Liver (tissue), 9 donors: ENCODE data around the gene CELSR1. TPM values are rescaled to one million over a fixed set of nuclear protein-coding genes. Genes with fewer than 3 reads are reported as not detected.

Experiments used
- DNase-seq: peaks from one replicate; pipeline ENCODE4 v3.0.0-alpha.2; 2017; ENCODE audit warnings: low spot score
- H3K27ac ChIP-seq, 2 donors: one replicate each; pipeline ENCODE4 v1.7.0; 2013; ENCODE audit warnings: inconsistent platforms in 2 of 2, low read length in 2 of 2, control low read depth in 1 of 2, low read depth in 1 of 2, mild to moderate bottlenecking in 1 of 2
- H3K27me3 ChIP-seq, 4 donors: one replicate each; pipeline versions ENCODE4 v1.6.1 to v1.7.0; 2013; ENCODE audit warnings: low read length in 3 of 4, inconsistent platforms in 1 of 4, mild to moderate bottlenecking in 1 of 4, moderate library complexity in 1 of 4; ENCODE audit not compliant: control insufficient read depth in 4 of 4, insufficient read depth in 4 of 4
- H3K36me3 ChIP-seq, 4 donors: one replicate each; pipeline versions ENCODE4 v1.6.1 to v1.7.0; 2013; ENCODE audit warnings: low read length in 3 of 4, mild to moderate bottlenecking in 3 of 4, low read depth in 1 of 4, moderate library complexity in 1 of 4; ENCODE audit not compliant: control insufficient read depth in 4 of 4, insufficient read depth in 3 of 4
- H3K4me1 ChIP-seq, 4 donors: one replicate each; pipeline versions ENCODE4 v1.6.1 to v1.7.0; 2013; ENCODE audit warnings: low read length in 3 of 4, mild to moderate bottlenecking in 3 of 4, moderate library complexity in 1 of 4; ENCODE audit not compliant: control insufficient read depth in 4 of 4, insufficient read depth in 4 of 4
- H3K4me3 ChIP-seq, 3 donors: one replicate each; pipeline versions ENCODE4 v1.6.1 to v1.7.0; 2013; ENCODE audit warnings: low read length in 3 of 3, control low read depth in 1 of 3, low read depth in 1 of 3, mild to moderate bottlenecking in 1 of 3
- H3K9ac ChIP-seq, 2 donors: one replicate each; pipeline ENCODE4 v1.7.0; 2013; ENCODE audit warnings: low read length in 2 of 2, mild to moderate bottlenecking in 2 of 2, moderate library complexity in 2 of 2, control low read depth in 1 of 2, low read depth in 1 of 2
- H3K9me3 ChIP-seq, 4 donors: one replicate each; pipeline versions ENCODE4 v1.6.1 to v1.7.0; 2013; ENCODE audit warnings: low read length in 3 of 4; ENCODE audit not compliant: control insufficient read depth in 4 of 4
- ATF3 ChIP-seq: IDR thresholded peaks from 2 replicates; pipeline ENCODE4 v1.6.1; 2016; ENCODE audit warnings: antibody characterized with exemption
- CTCF ChIP-seq: fragments of 150-350 bp; IDR thresholded peaks from 2 replicates; pipeline ENCODE4 v1.5.1; 2017; ENCODE audit warnings: improper control_type of control experiment, low read depth, low read length; ENCODE audit not compliant: missing input control
- EGR1 ChIP-seq, 2 donors: IDR thresholded peaks; 2 replicates each; pipeline ENCODE4 v1.6.1; 2016 to 2018; ENCODE audit warnings: antibody characterized with exemption in 2 of 2, low read depth in 2 of 2
- FOXA1 ChIP-seq: IDR thresholded peaks from 2 replicates; pipeline ENCODE4 v1.6.1; 2016; ENCODE audit warnings: antibody characterized with exemption
- HNF4G ChIP-seq: IDR thresholded peaks from 2 replicates; pipeline ENCODE4 v1.6.1; 2016; ENCODE audit warnings: antibody characterized with exemption
- JUND ChIP-seq, 2 donors: IDR thresholded peaks; 2 replicates each; pipeline ENCODE4 v1.6.1; 2016; ENCODE audit warnings: antibody characterized with exemption in 2 of 2
- RAD21 ChIP-seq, 2 donors: IDR thresholded peaks; 2 replicates each; pipeline ENCODE4 v1.6.1; 2016; ENCODE audit warnings: antibody characterized with exemption in 2 of 2, mild to moderate bottlenecking in 2 of 2
- REST ChIP-seq: IDR thresholded peaks from 2 replicates; pipeline ENCODE4 v1.6.1; 2016; ENCODE audit warnings: antibody characterized with exemption, mild to moderate bottlenecking
- RXRA ChIP-seq, 2 donors: IDR thresholded peaks; 2 replicates each; pipeline ENCODE4 v1.6.1; 2017 to 2018; ENCODE audit warnings: antibody characterized with exemption in 2 of 2, mild to moderate bottlenecking in 1 of 2
- SP1 ChIP-seq: IDR thresholded peaks from 2 replicates; pipeline ENCODE4 v1.6.1; 2018; ENCODE audit warnings: antibody characterized with exemption, mild to moderate bottlenecking
- TAF1 ChIP-seq: conservative IDR thresholded peaks from 2 replicates; pipeline ENCODE4 v1.6.1; 2016; ENCODE audit warnings: antibody characterized with exemption, mild to moderate bottlenecking
- YY1 ChIP-seq: IDR thresholded peaks from 2 replicates; pipeline ENCODE4 v1.6.1; 2016; ENCODE audit warnings: antibody characterized with exemption, mild to moderate bottlenecking
- WGBS: extraction: QIAGEN DNeasy Blood & Tissue Kit; methylation state at CpG from one replicate; pipeline ENCODE4 v1.1.7; 2013; 5-methylcytosine and 5-hydroxymethylcytosine counted together
- polyA plus RNA-seq, 2 donors: library from polyadenylated mRNA; stranded (reverse) in 1 of 2; unstranded in 1 of 2; fragments of 200-250 nt in 1 of 2; fragments of >200 nt in 1 of 2; fragmentation: Nextera tagmentation in 1 of 2; extraction: Ambion mirVana in 1 of 2; gene quantifications; one replicate each; pipeline versions ENCODE4 v1.2.1 to v1.2.3, GENCODE V29; 2013 to 2015
- total RNA-seq, 2 donors: library from RNA; depleted of rRNA; stranded (reverse); fragments of >200 nt; gene quantifications; one replicate each; pipeline ENCODE4 v1.2.3, GENCODE V29; 2014
- donor health status: healthy.
- donor health status: healthy.
- donor health status: healthy.
- donor health status: healthy.
- donor health status: healthy.

The CELSR1 gene
- total and polyA plus RNA-seq, 4 donors = 0.37 to 1.6 (median 1.3) TPM

GRCh38 chr22:46514592-46515207 is 22.7 kb downstream of the CELSR1 start (continued):
- no peak for TF ChIP-seq CTCF
- no peak for TF ChIP-seq SP1
- TF ChIP-seq RAD21 (IDR thresholded peaks at IDR 0.05) = no peak
- TF ChIP-seq RXRA (IDR thresholded peaks at IDR 0.05) = no peak

GRCh38 chr22:46513908-46514550 is 23.4 kb downstream of the CELSR1 start:
- H3K9ac ChIP-seq = no peak overlapping the region
- no peaks in the 10 kb centered on the region for H3K27me3 ChIP-seq
- no peak for DNase-seq
- H3K36me3 ChIP-seq = no peaks in the 10 kb centered on the region
- TF ChIP-seq HNF4G = no peak
- TF ChIP-seq YY1 = no peak
- TF ChIP-seq FOXA1 = no peak
- no peak for TF ChIP-seq SP1
- TF ChIP-seq CTCF = no peak
- TF ChIP-seq ATF3 = no peak
- H3K27ac ChIP-seq = no peak overlapping the region
- no peaks in the 10 kb centered on the region for H3K9me3 ChIP-seq
- WGBS = 90% methylated on average over 16 of the region's 16 CpGs
- H3K4me1 ChIP-seq = peaks cover 0 to 3% (median 0%) of the 10 kb centered on the region in 4 donors
- H3K4me3 ChIP-seq = no peak overlapping the region

- TF ChIP-seq SP1 = no peak
- TF ChIP-seq JUND (IDR thresholded peaks at IDR 0.05) = no peak
- Histone ChIP-seq H3K4me3 (no peak overlapping the region), H3K27ac (no peak overlapping the region), H3K9ac (no peak overlapping the region), H3K36me3 (no peaks in the 10 kb centered on the region), H3K4me1 (peaks cover 0 to 3% (median 0%) of the 10 kb centered on the region in 4 donors), H3K9me3 (no peaks in the 10 kb centered on the region), H3K27me3 (no peaks in the 10 kb centered on the region)
- no peak for DNase-seq
- 92% methylated on average over 11 of the region's 11 CpGs for WGBS
Measured at GRCh38 chr22:46512683-46513082, 24.7 kb downstream of the CELSR1 start.

GRCh38 chr22:46512039-46512370 is 25.4 kb downstream of the CELSR1 start:
- no peak overlapping the region for H3K9ac ChIP-seq
- no peaks in the 10 kb centered on the region for H3K27me3 ChIP-seq
- no peak for DNase-seq
- 82% methylated on average over 11 of the region's 11 CpGs for WGBS
- H3K9me3 ChIP-seq = no peaks in the 10 kb centered on the region
- no peak overlapping the region for H3K4me3 ChIP-seq
- H3K36me3 ChIP-seq = no peaks in the 10 kb centered on the region
- H3K27ac ChIP-seq = no peak overlapping the region
- H3K4me1 ChIP-seq = no peaks in the 10 kb centered on the region
- TF ChIP-seq HNF4G (no peak), EGR1 (IDR thresholded peaks at IDR 0.05; ENCODE audit: low read depth in 2 of 2) (no peak), REST (no peak), CTCF (no peak), YY1 (no peak), TAF1 (no peak), SP1 (no peak)
